K562 (cell line): ENCODE measurements around the gene SLC34A3. TPM values are rescaled to one million over a fixed set of nuclear protein-coding genes. Genes with fewer than 3 reads are reported as not detected.

Experiments used
- BHLHE40 ChIP-seq: IDR thresholded peaks from 2 replicates; pipeline ENCODE4 v1.6.1; 2011; ENCODE audit warnings: low read length, improper control_type of control experiment
- FOXK2 ChIP-seq, 2 experiments: fragments of 450-650 bp; IDR thresholded peaks in 1 of 2; conservative IDR thresholded peaks in 1 of 2; 2 replicates each; pipeline ENCODE4 v1.6.1; 2016; ENCODE audit warnings: low read depth in 2 of 2, mild to moderate bottlenecking in 1 of 2
- GABPB1 ChIP-seq: sonication (generic); formaldehyde crosslinking; IDR thresholded peaks from 2 replicates; pipeline ENCODE4 v1.8.0; 2022; ENCODE audit warnings: mild to moderate bottlenecking, missing genetic modification reagents
- HIVEP1 ChIP-seq: fragments of 250-450 bp; sonication (Bioruptor Pico); IDR thresholded peaks from 2 replicates; pipeline ENCODE4 v1.4.0; 2020; ENCODE audit warnings: mild to moderate bottlenecking
- JUND ChIP-seq, 2 experiments: IDR thresholded peaks; 2 replicates in 1 of 2; 3 replicates in 1 of 2; pipeline ENCODE4 v1.6.1; 2011; ENCODE audit warnings: borderline replicate concordance in 2 of 2, low read depth in 2 of 2, low read length in 2 of 2, improper control_type of control experiment in 1 of 2, missing biosample characterization in 1 of 2, missing genetic modification characterization in 1 of 2, missing genetic modification reagents in 1 of 2
- KLF16 ChIP-seq: IDR thresholded peaks from 2 replicates; pipeline ENCODE4 v1.6.1; 2016; ENCODE audit warnings: antibody characterized with exemption
- MEIS2 ChIP-seq: fragments of 450-650 bp; IDR thresholded peaks from 2 replicates; pipeline ENCODE4 v1.6.1; 2014; ENCODE audit warnings: mild to moderate bottlenecking; ENCODE audit not compliant: partially characterized antibody
- NRF1 ChIP-seq, 2 experiments: fragments of 450-650 bp; IDR thresholded peaks in 1 of 2; conservative IDR thresholded peaks in 1 of 2; 2 replicates each; pipeline ENCODE4 v1.6.1; 2014; ENCODE audit warnings: mild to moderate bottlenecking in 2 of 2
- PURB ChIP-seq: sonication (generic); formaldehyde crosslinking; IDR thresholded peaks from 2 replicates; pipeline ENCODE4 v1.9.0; 2021; ENCODE audit warnings: low read depth, mild to moderate bottlenecking, missing genetic modification reagents
- RBFOX2 ChIP-seq: fragments of 200-400 bp; formaldehyde crosslinking; IDR thresholded peaks from 2 replicates; pipeline ENCODE4 v1.6.1; 2017; ENCODE audit warnings: low read depth, mild to moderate bottlenecking, low read length, moderate library complexity
- RERE ChIP-seq: sonication (generic); formaldehyde crosslinking; IDR thresholded peaks from 2 replicates; pipeline ENCODE4 v1.8.0; 2023; ENCODE audit warnings: missing genetic modification reagents, mild to moderate bottlenecking, borderline replicate concordance
- SMAD4 ChIP-seq: fragments of 250-450 bp; sonication (Bioruptor Pico); conservative IDR thresholded peaks from 2 replicates; pipeline ENCODE4 v1.8.0; 2021; ENCODE audit warnings: inconsistent platforms, mild to moderate bottlenecking, moderate library complexity
- SMARCA5 ChIP-seq: fragments of 450-650 bp; IDR thresholded peaks from 2 replicates; pipeline ENCODE4 v1.6.1; 2016
- SOX6 ChIP-seq: fragments of 450-650 bp; IDR thresholded peaks from 2 replicates; pipeline ENCODE4 v1.6.1; 2014; ENCODE audit warnings: mild to moderate bottlenecking
- TAF9B ChIP-seq: fragments of 450-650 bp; IDR thresholded peaks from 2 replicates; pipeline ENCODE4 v1.6.1; 2018; ENCODE audit warnings: mild to moderate bottlenecking; ENCODE audit not compliant: partially characterized antibody
- TRIM24 ChIP-seq, 2 experiments: fragments of 450-650 bp; IDR thresholded peaks; 2 replicates each; pipeline ENCODE4 v1.6.1; 2016
- ZNF197 ChIP-seq: fragments of 200-800 bp; sonication (Bioruptor generic); IDR thresholded peaks from 2 replicates; pipeline ENCODE4 v1.6.1; 2016; ENCODE audit warnings: low read depth, missing genetic modification characterization, missing compliant biosample characterization
- ZNF511 ChIP-seq: sonication (generic); formaldehyde crosslinking; IDR thresholded peaks from 2 replicates; pipeline ENCODE4 v1.8.0; 2022; ENCODE audit warnings: mild to moderate bottlenecking, missing genetic modification reagents
- ZNF639 ChIP-seq, 2 experiments: fragments of 200-800 bp in 1 of 2; sonication (Bioruptor generic) in 1 of 2; sonication (generic) in 1 of 2; formaldehyde crosslinking in 1 of 2; IDR thresholded peaks in 1 of 2; conservative IDR thresholded peaks in 1 of 2; 2 replicates each; pipeline versions ENCODE4 v1.5.0 to v1.6.1; 2016 to 2020; ENCODE audit warnings: missing compliant biosample characterization in 1 of 2, missing genetic modification characterization in 1 of 2, missing genetic modification reagents in 1 of 2
- polyA plus RNA-seq, 8 experiments: library from polyadenylated mRNA; depleted of rRNA in 4 of 8; stranded (reverse) in 5 of 8; unstranded in 3 of 8; fragments of >200 nt; fragmentation: Nextera tagmentation in 2 of 8; fragmentation: Illumina TruSeq in 1 of 8; extraction: Ambion mirVana in 2 of 8; extraction: Trizol in 1 of 8; gene quantifications; 2 replicates each; pipeline versions ENCODE4 v1.2.1 to v1.2.3, GENCODE V29; 2011 to 2014; ENCODE audit warnings: inconsistent platforms in 1 of 8, missing spikeins in 1 of 8
- total RNA-seq, 7 experiments: library from RNA; depleted of rRNA in 6 of 7; stranded (reverse); fragments of >200 nt in 6 of 7; fragmentation: Illumina TruSeq in 2 of 7; extraction: Trizol in 2 of 7; gene quantifications; 2 replicates each; pipeline versions ENCODE4 v1.2.1 to v1.2.3, GENCODE V29; 2011 to 2021; ENCODE audit warnings: low replicate concordance in 1 of 7

The SLC34A3 gene
- total and polyA plus RNA-seq, 9 of the 15 experiments (the other 6 are each of a cell fraction or from before 2014, with no cell fraction given): not detected

GRCh38 chr9:137236238-137236935, 5.7 kb downstream of the SLC34A3 start (continued):
- TF ChIP-seq RBFOX2 (peak; percentile 49; the same call in 1 of the 2 replicates), RERE (0 out of 2 replicates have a peak, but pooled peaks have one; percentile 32), SMARCA5 (peak; percentile 16; the same call in 1 of the 2 replicates), NRF1 (conservative IDR thresholded peaks at IDR 0.05 in 1 of 2, IDR thresholded peaks at IDR 0.05 in 1 of 2) (peak; percentile 89 to 91), JUND (IDR thresholded peaks at IDR 0.05; ENCODE audit: borderline replicate concordance, low read depth, low read length) (peak; percentile 50), JUND (tag; IDR thresholded peaks at IDR 0.05; ENCODE audit: borderline replicate concordance, low read depth, low read length) (no peak; the same call in 2 of the 3 replicates), ZNF197 (CRISPR knock-in tag) (no peak), TAF9B (no peak), TRIM24 (IDR thresholded peaks at IDR 0.05) (peak; percentile 53 to 62; a peak in 3 of 4 replicates), SMAD4 (peak; percentile 95), KLF16 (peak; percentile 90), HIVEP1 (CRISPR knock-in tag) (no peak), ZNF511 (CRISPR knock-in tag) (peak; percentile 57; the same call in 1 of the 2 replicates), FOXK2 (conservative IDR thresholded peaks at IDR 0.05 in 1 of 2, IDR thresholded peaks at IDR 0.05 in 1 of 2; ENCODE audit: low read depth in 2 of 2) (peak in 1 of 2 experiments; percentile 37; a peak in 2 of 4 replicates), MEIS2 (peak; percentile 59), BHLHE40 (peak; percentile 94), ZNF639 (CRISPR knock-in tag; conservative IDR thresholded peaks at IDR 0.05 in 1 of 2, IDR thresholded peaks at IDR 0.05 in 1 of 2) (no peak), PURB (CRISPR knock-in tag) (no peak), SOX6 (peak; percentile 81), GABPB1 (CRISPR knock-in tag) (peak; percentile 86)
